Measurements from ENCODE around the gene SLC6A19. TPM values are rescaled to one million over a fixed set of nuclear protein-coding genes. Genes with fewer than 3 reads are reported as not detected.

SLC6A19 gene
- polyA plus RNA-seq, 1 of the 3 experiments (the other 2 are of a cell fraction) = not detected

- ChIA-PET POLR2A (no interaction called here), CTCF (no interaction called here)
- no peaks in the 10 kb centered on the region; the same call in 1 of the 2 replicates for H3K27me3 ChIP-seq (ENCODE audit: insufficient read depth)
- TF ChIP-seq, protein P1, sequence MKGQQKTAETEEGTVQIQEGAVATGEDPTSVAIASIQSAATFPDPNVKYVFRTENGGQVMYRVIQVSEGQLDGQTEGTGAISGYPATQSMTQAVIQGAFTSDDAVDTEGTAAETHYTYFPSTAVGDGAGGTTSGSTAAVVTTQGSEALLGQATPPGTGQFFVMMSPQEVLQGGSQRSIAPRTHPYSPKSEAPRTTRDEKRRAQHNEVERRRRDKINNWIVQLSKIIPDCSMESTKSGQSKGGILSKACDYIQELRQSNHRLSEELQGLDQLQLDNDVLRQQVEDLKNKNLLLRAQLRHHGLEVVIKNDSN (IDR thresholded peaks at IDR 0.05; ENCODE audit: borderline replicate concordance, low read depth) = no peak
- TF ChIP-seq EP300 (IDR thresholded peaks at IDR 0.05; ENCODE audit: borderline replicate concordance in 1 of 2, low read depth in 1 of 2, low read length in 1 of 2) = no peak
- no peak for TF ChIP-seq ELF1 (IDR thresholded peaks at IDR 0.05)
- DNase-seq = no peak
- H3K4me1 ChIP-seq (ENCODE audit: control insufficient read depth in 1 of 2, insufficient read depth in 2 of 2, low read depth in 1 of 2, low read length in 1 of 2) = no peaks in the 10 kb centered on the region
- no peak overlapping the region for H3K4me3 ChIP-seq (ENCODE audit: low read depth in 2 of 2, low read length in 1 of 2)
- H3K27ac ChIP-seq (ENCODE audit: low read depth in 2 of 2, low read length in 1 of 2) = no peak overlapping the region
- H3K79me2 ChIP-seq (ENCODE audit: insufficient read depth) = no peaks in the 10 kb centered on the region
- 62% methylated on average over 8 of the region's 19 CpGs for WGBS (ENCODE audit: low lambda C conversion rate)
- peaks cover 6% of the 10 kb centered on the region for H3F3A ChIP-seq (replicated peaks; ENCODE audit: insufficient read depth)
- no peak overlapping the region for H3K9ac ChIP-seq
- no peaks in the 10 kb centered on the region for H3K9me3 ChIP-seq
- H2AFZ ChIP-seq (ENCODE audit: low read depth) = no peak overlapping the region
- no peaks in the 10 kb centered on the region for H3K9me2 ChIP-seq
- H4K20me1 ChIP-seq (ENCODE audit: insufficient read depth) = no peaks in the 10 kb centered on the region
- H3K36me3 ChIP-seq (replicated peaks in 1 of 2; ENCODE audit: control insufficient read depth in 1 of 2, insufficient read depth in 2 of 2, low read length in 1 of 2) = no peaks in the 10 kb centered on the region
- no peak overlapping the region for H3K4me2 ChIP-seq
Observed at GRCh38 chr5:1220831-1221230, 19.4 kb downstream of the SLC6A19 start.

DNA sequence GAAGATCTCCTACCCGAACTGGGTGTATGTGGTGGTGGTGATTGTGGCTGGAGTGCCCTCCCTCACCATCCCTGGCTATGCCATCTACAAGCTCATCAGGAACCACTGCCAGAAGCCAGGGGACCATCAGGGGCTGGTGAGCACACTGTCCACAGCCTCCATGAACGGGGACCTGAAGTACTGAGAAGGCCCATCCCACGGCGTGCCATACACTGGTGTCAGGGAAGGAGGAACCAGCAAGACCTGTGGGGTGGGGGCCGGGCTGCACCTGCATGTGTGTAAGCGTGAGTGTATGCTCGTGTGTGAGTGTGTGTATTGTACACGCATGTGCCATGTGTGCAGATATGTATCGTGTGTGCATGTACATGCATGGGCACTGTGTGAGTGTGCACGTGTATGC lies 20.3 kb downstream of the SLC6A19 start:
- H3K4me1 ChIP-seq (ENCODE audit: control insufficient read depth in 1 of 2, insufficient read depth in 2 of 2, low read depth in 1 of 2, low read length in 1 of 2) = no peaks in the 10 kb centered on the region
- CTCF ChIA-PET = no interaction called here
- H3K9me3 ChIP-seq = no peaks in the 10 kb centered on the region

More for the DNA sequence above, 20.3 kb downstream of the SLC6A19 start:
- H3K9me2 ChIP-seq = no peaks in the 10 kb centered on the region
- H3K4me3 ChIP-seq (ENCODE audit: low read depth in 2 of 2, low read length in 1 of 2) = no peak overlapping the region
- H3K9ac ChIP-seq = no peak overlapping the region
- POLR2A ChIA-PET = no interaction called here
- no peaks in the 10 kb centered on the region for H4K20me1 ChIP-seq (ENCODE audit: insufficient read depth)
- no peak overlapping the region for H3K4me2 ChIP-seq
- peaks cover 6% of the 10 kb centered on the region for H3F3A ChIP-seq (replicated peaks; ENCODE audit: insufficient read depth)
- no peaks in the 10 kb centered on the region; the same call in 1 of the 2 replicates for H3K27me3 ChIP-seq (ENCODE audit: insufficient read depth)
- H3K27ac ChIP-seq (ENCODE audit: low read depth in 2 of 2, low read length in 1 of 2) = no peak overlapping the region
- no peak for TF ChIP-seq MEF2A (IDR thresholded peaks at IDR 0.05; ENCODE audit: borderline replicate concordance, low read depth)
- TF ChIP-seq, protein P2, sequence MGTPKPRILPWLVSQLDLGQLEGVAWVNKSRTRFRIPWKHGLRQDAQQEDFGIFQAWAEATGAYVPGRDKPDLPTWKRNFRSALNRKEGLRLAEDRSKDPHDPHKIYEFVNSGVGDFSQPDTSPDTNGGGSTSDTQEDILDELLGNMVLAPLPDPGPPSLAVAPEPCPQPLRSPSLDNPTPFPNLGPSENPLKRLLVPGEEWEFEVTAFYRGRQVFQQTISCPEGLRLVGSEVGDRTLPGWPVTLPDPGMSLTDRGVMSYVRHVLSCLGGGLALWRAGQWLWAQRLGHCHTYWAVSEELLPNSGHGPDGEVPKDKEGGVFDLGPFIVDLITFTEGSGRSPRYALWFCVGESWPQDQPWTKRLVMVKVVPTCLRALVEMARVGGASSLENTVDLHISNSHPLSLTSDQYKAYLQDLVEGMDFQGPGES (IDR thresholded peaks at IDR 0.05; ENCODE audit: low read depth, low read length) = no peak
- TF ChIP-seq RAD21 (IDR thresholded peaks at IDR 0.05; ENCODE audit: low read length) = no peak
- TF ChIP-seq GABPA (IDR thresholded peaks at IDR 0.05; ENCODE audit: low read depth) = no peak
- no peak for TF ChIP-seq NRF1 (IDR thresholded peaks at IDR 0.05; ENCODE audit: low read depth, low read length)
- TF ChIP-seq, protein P3, sequence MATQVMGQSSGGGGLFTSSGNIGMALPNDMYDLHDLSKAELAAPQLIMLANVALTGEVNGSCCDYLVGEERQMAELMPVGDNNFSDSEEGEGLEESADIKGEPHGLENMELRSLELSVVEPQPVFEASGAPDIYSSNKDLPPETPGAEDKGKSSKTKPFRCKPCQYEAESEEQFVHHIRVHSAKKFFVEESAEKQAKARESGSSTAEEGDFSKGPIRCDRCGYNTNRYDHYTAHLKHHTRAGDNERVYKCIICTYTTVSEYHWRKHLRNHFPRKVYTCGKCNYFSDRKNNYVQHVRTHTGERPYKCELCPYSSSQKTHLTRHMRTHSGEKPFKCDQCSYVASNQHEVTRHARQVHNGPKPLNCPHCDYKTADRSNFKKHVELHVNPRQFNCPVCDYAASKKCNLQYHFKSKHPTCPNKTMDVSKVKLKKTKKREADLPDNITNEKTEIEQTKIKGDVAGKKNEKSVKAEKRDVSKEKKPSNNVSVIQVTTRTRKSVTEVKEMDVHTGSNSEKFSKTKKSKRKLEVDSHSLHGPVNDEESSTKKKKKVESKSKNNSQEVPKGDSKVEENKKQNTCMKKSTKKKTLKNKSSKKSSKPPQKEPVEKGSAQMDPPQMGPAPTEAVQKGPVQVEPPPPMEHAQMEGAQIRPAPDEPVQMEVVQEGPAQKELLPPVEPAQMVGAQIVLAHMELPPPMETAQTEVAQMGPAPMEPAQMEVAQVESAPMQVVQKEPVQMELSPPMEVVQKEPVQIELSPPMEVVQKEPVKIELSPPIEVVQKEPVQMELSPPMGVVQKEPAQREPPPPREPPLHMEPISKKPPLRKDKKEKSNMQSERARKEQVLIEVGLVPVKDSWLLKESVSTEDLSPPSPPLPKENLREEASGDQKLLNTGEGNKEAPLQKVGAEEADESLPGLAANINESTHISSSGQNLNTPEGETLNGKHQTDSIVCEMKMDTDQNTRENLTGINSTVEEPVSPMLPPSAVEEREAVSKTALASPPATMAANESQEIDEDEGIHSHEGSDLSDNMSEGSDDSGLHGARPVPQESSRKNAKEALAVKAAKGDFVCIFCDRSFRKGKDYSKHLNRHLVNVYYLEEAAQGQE (IDR thresholded peaks at IDR 0.05; ENCODE audit: low read depth, low read length) = no peak
- TF ChIP-seq RXRA (IDR thresholded peaks at IDR 0.05; ENCODE audit: borderline replicate concordance, low read depth) = no peak
- TF ChIP-seq, protein P4, sequence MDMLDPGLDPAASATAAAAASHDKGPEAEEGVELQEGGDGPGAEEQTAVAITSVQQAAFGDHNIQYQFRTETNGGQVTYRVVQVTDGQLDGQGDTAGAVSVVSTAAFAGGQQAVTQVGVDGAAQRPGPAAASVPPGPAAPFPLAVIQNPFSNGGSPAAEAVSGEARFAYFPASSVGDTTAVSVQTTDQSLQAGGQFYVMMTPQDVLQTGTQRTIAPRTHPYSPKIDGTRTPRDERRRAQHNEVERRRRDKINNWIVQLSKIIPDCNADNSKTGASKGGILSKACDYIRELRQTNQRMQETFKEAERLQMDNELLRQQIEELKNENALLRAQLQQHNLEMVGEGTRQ (IDR thresholded peaks at IDR 0.05; ENCODE audit: borderline replicate concordance, low read depth, low read length) = no peak
- TF ChIP-seq RCOR1 (IDR thresholded peaks at IDR 0.05; ENCODE audit: low read length) = no peak
- no peak for TF ChIP-seq FOXM1 (IDR thresholded peaks at IDR 0.05; ENCODE audit: low read depth)
- no peak for TF ChIP-seq TAF1 (IDR thresholded peaks at IDR 0.05; ENCODE audit: borderline replicate concordance, low read depth, low read length)
- TF ChIP-seq YY1 (IDR thresholded peaks at IDR 0.05; ENCODE audit: low read depth) = no peak
- TF ChIP-seq TEAD4 (IDR thresholded peaks at IDR 0.05; ENCODE audit: borderline replicate concordance, insufficient read depth) = no peak
- no peak for TF ChIP-seq SIN3A (IDR thresholded peaks at IDR 0.05; ENCODE audit: borderline replicate concordance, low read depth, low read length)
- no peak for TF ChIP-seq CHD2 (IDR thresholded peaks at IDR 0.05; ENCODE audit: low read length, partially characterized antibody)
- no peak for TF ChIP-seq FOXJ3 (CRISPR knock-in tag; IDR thresholded peaks at IDR 0.05)
- no peak for TF ChIP-seq JUND (IDR thresholded peaks at IDR 0.05)
- TF ChIP-seq, protein P1 (IDR thresholded peaks at IDR 0.05; ENCODE audit: borderline replicate concordance, low read depth) = no peak
- no peaks in the 10 kb centered on the region for H3K36me3 ChIP-seq (replicated peaks in 1 of 2; ENCODE audit: control insufficient read depth in 1 of 2, insufficient read depth in 2 of 2, low read length in 1 of 2)
- DNase-seq = no peak
- H3K79me2 ChIP-seq (ENCODE audit: insufficient read depth) = no peaks in the 10 kb centered on the region
- 65% methylated on average over 8 of the region's 10 CpGs for WGBS (ENCODE audit: low lambda C conversion rate)
- H2AFZ ChIP-seq (ENCODE audit: low read depth) = no peak overlapping the region

Measured in SK-N-SH (cell line).